ENCODE results near the gene PROK2. TPM values are rescaled to one million over a fixed set of nuclear protein-coding genes. Genes with fewer than 3 reads are reported as not detected.

PROK2 gene
- total RNA-seq, 2 experiments from 2014 or later, result 1.3 to 1.4 TPM

- intact Hi-C loops (cut with DNase I, micrococcal nuclease), result no loop called here
- Mint-ChIP-seq H3K4me1 (ENCODE audit: low read depth) (peaks cover 22% of the 10 kb centered on the region), H3K36me3 (ENCODE audit: low read depth) (no peaks in the 10 kb centered on the region), H3K27ac (no peak overlapping the region), H3K4me3 (peak overlapping the region; percentile 67), H3K9me3 (no peaks in the 10 kb centered on the region), H3K27me3 (peaks cover 64% of the 10 kb centered on the region)
- Histone ChIP-seq H3K27ac (ENCODE audit: low read depth in 1 of 2, low read length in 2 of 2) (no peak overlapping the region), H3K27me3 (ENCODE audit: control insufficient read depth in 1 of 2, insufficient read depth in 2 of 2, low read length in 2 of 2) (peaks cover 23 to 59% of the 10 kb centered on the region in 2 experiments), H3K4me3 (ENCODE audit: low read length) (no peak overlapping the region), H3K9me3 (ENCODE audit: control insufficient read depth in 1 of 2, insufficient read depth in 1 of 2, low read length in 2 of 2) (peaks cover 0 to 3% of the 10 kb centered on the region in 2 experiments), H3K4me1 (ENCODE audit: insufficient read depth, low read length) (peaks cover 13% of the 10 kb centered on the region), H3K36me3 (ENCODE audit: insufficient read depth, low read length) (no peaks in the 10 kb centered on the region)
- ChIA-PET CTCF (no interaction called here), POLR2A (no interaction called here)
- ATAC-seq (ENCODE audit: poor library complexity) (no peak), DNase-seq (no peak)
- TF ChIP-seq CTCF (IDR thresholded peaks at IDR 0.05), result no peak
These were observed 726 bp upstream of the PROK2 start for GRCh38 chr3:71785532-71786216.

GRCh38 chr3:71784201-71784913 lies 591 bp downstream of the PROK2 start:
- H3K36me3 ChIP-seq (ENCODE audit: insufficient read depth, low read length), result no peaks in the 10 kb centered on the region
- peaks cover 27 to 62% of the 10 kb centered on the region in 2 experiments for H3K27me3 ChIP-seq (ENCODE audit: control insufficient read depth in 1 of 2, insufficient read depth in 2 of 2, low read length in 2 of 2)
- peaks cover 24% of the 10 kb centered on the region for H3K4me1 ChIP-seq (ENCODE audit: insufficient read depth, low read length)
- H3K27me3 Mint-ChIP-seq, result peaks cover 77% of the 10 kb centered on the region
- ATAC-seq (ENCODE audit: poor library complexity), result no peak
- ChIA-PET POLR2A (no interaction called here), CTCF (interaction anchor here (1.3 kb wide), 1 partner anchor 73 kb away, joined by 3 read pairs; no protein-coding TSS in a partner anchor)
- no peaks in the 10 kb centered on the region for H3K9me3 Mint-ChIP-seq
- no peaks in the 10 kb centered on the region for H3K36me3 Mint-ChIP-seq (ENCODE audit: low read depth)
- H3K9me3 ChIP-seq (ENCODE audit: control insufficient read depth in 1 of 2, insufficient read depth in 1 of 2, low read length in 2 of 2), result peaks cover 0 to 3% of the 10 kb centered on the region in 2 experiments
- peak in 2 of 14 experiments; percentile 18 to 20 for DNase-seq
- TF ChIP-seq CTCF (IDR thresholded peaks at IDR 0.05), result no peak
- H3K4me3 Mint-ChIP-seq, result peak overlapping the region; percentile 49
- peaks cover 35% of the 10 kb centered on the region for H3K4me1 Mint-ChIP-seq (ENCODE audit: low read depth)
- H3K27ac ChIP-seq (ENCODE audit: low read depth in 1 of 2, low read length in 2 of 2), result no peak overlapping the region
- no peak overlapping the region for H3K27ac Mint-ChIP-seq
- H3K4me3 ChIP-seq (ENCODE audit: low read length), result peak overlapping the region; percentile 35
- intact Hi-C loops (cut with DNase I, micrococcal nuclease), result loop anchor here in 1 of 2 experiments (5.0 kb wide), 1 partner anchor 72 kb away; no protein-coding TSS in a partner anchor

- Mint-ChIP-seq H3K4me1 (ENCODE audit: low read depth) (peaks cover 36% of the 10 kb centered on the region), H3K27ac (no peak overlapping the region), H3K9me3 (no peaks in the 10 kb centered on the region), H3K27me3 (peaks cover 88% of the 10 kb centered on the region), H3K4me3 (no peak overlapping the region), H3K36me3 (ENCODE audit: low read depth) (no peaks in the 10 kb centered on the region)
- intact Hi-C loops (cut with DNase I, micrococcal nuclease), result loop anchor here in 1 of 2 experiments (5.0 kb wide), 1 partner anchor 71 kb away; no protein-coding TSS in a partner anchor
- DNase-seq, result no peak
- ChIA-PET POLR2A (interaction anchor here (1.3 kb wide), 1 partner anchor 53 kb away, joined by 3 read pairs; no protein-coding TSS in a partner anchor), CTCF (interaction anchor here (1.3 kb wide), 1 partner anchor 72 kb away, joined by 3 read pairs; no protein-coding TSS in a partner anchor)
- Histone ChIP-seq H3K4me3 (ENCODE audit: low read length) (no peak overlapping the region), H3K4me1 (ENCODE audit: insufficient read depth, low read length) (peaks cover 24% of the 10 kb centered on the region), H3K27ac (ENCODE audit: low read depth in 1 of 2, low read length in 2 of 2) (no peak overlapping the region), H3K27me3 (ENCODE audit: control insufficient read depth in 1 of 2, insufficient read depth in 2 of 2, low read length in 2 of 2) (peaks cover 27 to 69% of the 10 kb centered on the region in 2 experiments), H3K36me3 (ENCODE audit: insufficient read depth, low read length) (no peaks in the 10 kb centered on the region), H3K9me3 (ENCODE audit: control insufficient read depth in 1 of 2, insufficient read depth in 1 of 2, low read length in 2 of 2) (peaks cover 0 to 3% of the 10 kb centered on the region in 2 experiments)
- no peak for TF ChIP-seq CTCF (IDR thresholded peaks at IDR 0.05)
- no peak for ATAC-seq (ENCODE audit: poor library complexity)
These were observed 1.8 kb downstream of the PROK2 start for GRCh38 chr3:71783152-71783551.
